Natural killer cell (primary cell): Measurements from ENCODE around the gene KIF20B. TPM values are rescaled to one million over a fixed set of nuclear protein-coding genes. Genes with fewer than 3 reads are reported as not detected.
"Not testable (repeated sequence)": the region's sequence is repeated elsewhere in the genome, so short reads cannot be mapped to it uniquely, and the experiment has no call there.

Experiments
- ATAC-seq, 3 donors: fragments of 150-1000 bp in 2 of 3; fragments of 200-7000 bp in 1 of 3; cut with Tn5 transposase; 1 replicate in 1 of 3; 2 replicates in 2 of 3; pipeline ENCODE4 v1.10.0; 2021; ENCODE audit warnings: mild to moderate bottlenecking in 2 of 3, moderate library complexity in 2 of 3
- DNase-seq, 2 donors: peaks; one replicate each; pipeline versions ENCODE4 v3.0.0 to v3.0.0-alpha.2; 2013 to 2021; ENCODE audit warnings: mixed read lengths in 1 of 2
- H3K27ac ChIP-seq: one replicate; pipeline ENCODE4 v1.5.1; 2013; ENCODE audit warnings: mild to moderate bottlenecking, low read length
- H3K27me3 ChIP-seq: one replicate; pipeline ENCODE4 v1.6.1; 2013; ENCODE audit warnings: low read length; ENCODE audit not compliant: control insufficient read depth, insufficient read depth
- H3K36me3 ChIP-seq: one replicate; pipeline ENCODE4 v1.6.1; 2013; ENCODE audit warnings: low read length; ENCODE audit not compliant: control insufficient read depth, insufficient read depth
- H3K4me1 ChIP-seq: one replicate; pipeline ENCODE4 v1.6.1; 2013; ENCODE audit warnings: low read length; ENCODE audit not compliant: control insufficient read depth, insufficient read depth
- H3K4me3 ChIP-seq: one replicate; pipeline ENCODE4 v1.5.1; 2013; ENCODE audit warnings: low read length
- H3K9me3 ChIP-seq: one replicate; pipeline ENCODE4 v1.6.1; 2013; ENCODE audit warnings: low read length; ENCODE audit not compliant: control insufficient read depth, insufficient read depth
- H3K27ac Mint-ChIP-seq, 2 donors: one replicate each; pipeline ENCODE4 v1.8.0; 2022; ENCODE audit warnings: mild to moderate bottlenecking in 2 of 2, mixed read lengths in 2 of 2, moderate library complexity in 1 of 2
- H3K27me3 Mint-ChIP-seq, 2 donors: one replicate each; pipeline ENCODE4 v1.8.0; 2022; ENCODE audit warnings: low read depth in 2 of 2, mixed read lengths in 2 of 2
- H3K36me3 Mint-ChIP-seq: one replicate; pipeline ENCODE4 v1.8.0; 2022; ENCODE audit warnings: mixed read lengths
- H3K4me1 Mint-ChIP-seq, 2 donors: one replicate each; pipeline ENCODE4 v1.8.0; 2022; ENCODE audit warnings: mixed read lengths in 2 of 2
- H3K4me3 Mint-ChIP-seq: one replicate; pipeline ENCODE4 v1.8.0; 2022; ENCODE audit warnings: mild to moderate bottlenecking, moderate library complexity, mixed read lengths
- H3K9me3 Mint-ChIP-seq, 2 donors: one replicate each; pipeline ENCODE4 v1.8.0; 2022; ENCODE audit warnings: mixed read lengths in 2 of 2
- CTCF ChIP-seq: fragments of 200-600 bp; IDR thresholded peaks from one replicate; pipeline ENCODE4 v1.8.0; 2022; ENCODE audit warnings: antibody characterized with exemption
- WGBS: methylation state at CpG from one replicate; pipeline ENCODE4 v1.1.7; 2013; ENCODE audit warnings: missing lambda C conversion rate; ENCODE audit not compliant: insufficient coverage; 5-methylcytosine and 5-hydroxymethylcytosine counted together
- intact Hi-C: fragments of 100-400 bp; cut with micrococcal nuclease; formaldehyde crosslinking; loops from one replicate; pipeline ENCODE4 v1.14.2; 2022
- total RNA-seq, 4 donors: library from RNA; stranded (reverse); fragments of 120-200 nt in 1 of 4; gene quantifications; one replicate each; pipeline versions ENCODE4 v1.2.3 to v1.2.4, GENCODE V29; 2013 to 2022

KIF20B gene
- total RNA-seq, 3 donors from 2014 or later (not counting 1 experiment from before 2014, with no cell fraction given): 17.2 to 20.2 (median 17.3) TPM

- no peak overlapping the region for H3K4me3 Mint-ChIP-seq
- no peaks in the 10 kb centered on the region for H3K4me1 Mint-ChIP-seq
- no CpG with 5 or more reads among the region's 1 CpG for WGBS
- no peak overlapping the region for H3K27ac ChIP-seq
- H3K9me3 Mint-ChIP-seq: no peaks in the 10 kb centered on the region
- ATAC-seq (no peak), DNase-seq (no peak)
- TF ChIP-seq CTCF: no peak
- H3K36me3 ChIP-seq: peaks cover 24% of the 10 kb centered on the region
- H3K27me3 Mint-ChIP-seq: no peaks in the 10 kb centered on the region
- intact Hi-C loops: no loop called here
- no peak overlapping the region for H3K4me3 ChIP-seq
- no peaks in the 10 kb centered on the region for H3K9me3 ChIP-seq
- H3K4me1 ChIP-seq: no peaks in the 10 kb centered on the region
- no peak overlapping the region for H3K27ac Mint-ChIP-seq
- no peaks in the 10 kb centered on the region for H3K27me3 ChIP-seq
- peaks cover 7% of the 10 kb centered on the region for H3K36me3 Mint-ChIP-seq
Measured at GRCh38 chr10:89759531-89759930, 58.1 kb downstream of the KIF20B start.

- H3K27me3 Mint-ChIP-seq, H3K27ac ChIP-seq, H3K27me3 ChIP-seq, H3K27ac Mint-ChIP-seq, intact Hi-C loops, H3K4me1 ChIP-seq, DNase-seq, H3K4me3 ChIP-seq, H3K4me3 Mint-ChIP-seq, H3K4me1 Mint-ChIP-seq, H3K9me3 ChIP-seq, ATAC-seq, H3K9me3 Mint-ChIP-seq, H3K36me3 Mint-ChIP-seq: not testable (repeated sequence)
- no CpG with 5 or more reads among the region's 1 CpG for WGBS
- peaks cover 26% of the 10 kb centered on the region for H3K36me3 ChIP-seq
Measured at GRCh38 chr10:89763671-89764070, 62.3 kb downstream of the KIF20B start.

- H3K4me1 Mint-ChIP-seq: peaks cover 0 to 6% of the 10 kb centered on the region in 2 donors
- no peak overlapping the region for H3K4me3 ChIP-seq
- ATAC-seq (peak; percentile 52 to 76 (median 58)), DNase-seq (no peak)
- TF ChIP-seq CTCF: no peak
- no peaks in the 10 kb centered on the region for H3K27me3 ChIP-seq
- H3K27me3 Mint-ChIP-seq: no peaks in the 10 kb centered on the region
- WGBS: 65% methylated on average over 3 of the region's 5 CpGs
- H3K36me3 ChIP-seq: peaks cover 8% of the 10 kb centered on the region
- H3K36me3 Mint-ChIP-seq: no peaks in the 10 kb centered on the region
- intact Hi-C loops: no loop called here
- no peaks in the 10 kb centered on the region for H3K9me3 Mint-ChIP-seq
- no peaks in the 10 kb centered on the region for H3K9me3 ChIP-seq
- peak overlapping the region in 1 of 2 donors; percentile 67 for H3K27ac Mint-ChIP-seq
- H3K4me1 ChIP-seq: no peaks in the 10 kb centered on the region
- H3K27ac ChIP-seq: no peak overlapping the region
- peak overlapping the region; percentile 8 for H3K4me3 Mint-ChIP-seq
Measured at GRCh38 chr10:89771684-89772083, 70.3 kb downstream of the KIF20B start.

- H3K4me1 ChIP-seq: no peaks in the 10 kb centered on the region
- intact Hi-C loops: no loop called here
- Mint-ChIP-seq H3K27ac (no peak overlapping the region), H3K4me3 (no peak overlapping the region), H3K36me3 (no peaks in the 10 kb centered on the region), H3K9me3 (no peaks in the 10 kb centered on the region), H3K4me1 (peaks cover 0 to 6% of the 10 kb centered on the region in 2 donors), H3K27me3 (no peaks in the 10 kb centered on the region)
- WGBS: no CpG with 5 or more reads among the region's 1 CpG
- peaks cover 8% of the 10 kb centered on the region for H3K36me3 ChIP-seq
- H3K27me3 ChIP-seq: no peaks in the 10 kb centered on the region
- no peak overlapping the region for H3K27ac ChIP-seq
- TF ChIP-seq CTCF: no peak
- DNase-seq: no peak
- no peaks in the 10 kb centered on the region for H3K9me3 ChIP-seq
- ATAC-seq: no peak
- no peak overlapping the region for H3K4me3 ChIP-seq
Measured at GRCh38 chr10:89773081-89773480, 71.7 kb downstream of the KIF20B start.
